GM21381 (cell line): Measurements from ENCODE around the gene C16orf96.

ENCODE experiments used
- ATAC-seq: cut with Tn5 transposase; IDR thresholded peaks from one replicate; pipeline ENCODE4 v1.9.1; 2021; ENCODE audit warnings: mild to moderate bottlenecking, moderate library complexity; ENCODE audit not compliant: unreplicated experiment

The C16orf96 gene

GRCh38 chr16:4615384-4616046 lies 59.4 kb downstream of the C16orf96 start:
- ATAC-seq: no peak

GRCh38 chr16:4616047-4616811 lies 60.1 kb downstream of the C16orf96 start:
- peak; percentile 72 for ATAC-seq

DNA sequence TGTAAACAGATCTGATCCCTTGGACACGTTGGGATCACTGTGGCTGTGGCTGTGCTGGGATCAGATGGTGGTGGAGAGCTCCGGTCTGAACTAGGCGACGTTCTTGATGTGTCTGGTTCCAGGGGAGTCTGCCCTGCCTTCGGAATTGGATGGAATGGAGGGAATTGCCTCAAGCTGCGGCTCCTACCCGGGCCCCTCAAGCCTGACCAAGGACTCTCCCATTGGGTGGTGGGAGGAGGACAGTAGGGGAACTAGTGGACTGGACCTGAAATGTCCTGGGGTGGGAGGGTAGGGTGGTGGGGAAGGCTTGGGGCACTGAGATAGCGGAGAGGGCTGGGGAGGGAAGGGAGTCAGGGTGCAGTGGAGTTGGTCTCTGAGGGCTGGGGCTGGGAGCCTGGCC lies 61.7 kb downstream of the C16orf96 start:
- no peak for ATAC-seq

DNA sequence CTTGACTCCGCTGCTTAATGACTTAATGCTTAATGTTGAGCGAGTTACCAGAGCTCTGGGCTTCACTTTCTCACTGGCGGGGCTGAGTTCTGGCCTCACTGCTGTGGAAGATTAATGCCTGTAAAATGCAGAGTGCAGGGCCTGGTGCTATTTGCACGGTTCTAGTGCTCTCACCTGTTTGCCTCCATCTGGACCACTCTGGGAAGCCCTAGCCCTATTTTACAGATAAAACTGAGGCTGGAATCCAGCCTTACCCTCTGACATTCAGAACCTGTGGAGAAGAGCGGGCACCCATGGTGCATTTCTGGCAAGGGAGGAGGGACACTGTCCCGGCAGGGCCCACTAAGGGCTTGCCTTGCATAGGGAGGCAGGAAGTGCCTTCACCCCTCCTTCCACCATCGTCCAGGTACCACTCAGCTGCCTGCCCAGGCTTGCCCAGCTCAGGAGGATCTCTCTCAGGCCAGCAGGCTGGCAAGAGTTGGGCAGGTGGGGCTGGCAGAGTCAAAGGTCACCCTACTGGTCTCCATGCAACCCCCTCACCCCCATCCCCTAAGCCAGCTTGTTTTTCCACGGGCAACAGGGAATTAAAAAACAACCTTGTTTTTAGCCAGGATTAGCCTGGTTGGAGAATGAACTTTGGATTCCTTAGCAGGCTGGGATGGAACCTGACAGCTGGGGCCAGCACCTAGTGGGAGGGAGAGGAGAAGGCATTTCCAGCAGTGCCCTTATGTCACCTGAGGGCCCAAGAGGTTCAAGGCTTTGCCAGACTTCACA lies 62.7 kb downstream of the C16orf96 start:
- ATAC-seq: no peak

- no peak for ATAC-seq
Measured at GRCh38 chr16:4623593-4623992, 67.5 kb downstream of the C16orf96 start.

GRCh38 chr16:4624015-4624826 lies 68.1 kb downstream of the C16orf96 start, which contains the start of gene MGRN1:
Gene MGRN1 (plus strand): TSS chr16:4624826. CDS start chr16:4624961, 135 bp downstream.
- ATAC-seq: peak; percentile 76

GRCh38 chr16:4624827-4625559 lies 68.9 kb downstream of the C16orf96 start:
- ATAC-seq: peak; percentile 48

DNA sequence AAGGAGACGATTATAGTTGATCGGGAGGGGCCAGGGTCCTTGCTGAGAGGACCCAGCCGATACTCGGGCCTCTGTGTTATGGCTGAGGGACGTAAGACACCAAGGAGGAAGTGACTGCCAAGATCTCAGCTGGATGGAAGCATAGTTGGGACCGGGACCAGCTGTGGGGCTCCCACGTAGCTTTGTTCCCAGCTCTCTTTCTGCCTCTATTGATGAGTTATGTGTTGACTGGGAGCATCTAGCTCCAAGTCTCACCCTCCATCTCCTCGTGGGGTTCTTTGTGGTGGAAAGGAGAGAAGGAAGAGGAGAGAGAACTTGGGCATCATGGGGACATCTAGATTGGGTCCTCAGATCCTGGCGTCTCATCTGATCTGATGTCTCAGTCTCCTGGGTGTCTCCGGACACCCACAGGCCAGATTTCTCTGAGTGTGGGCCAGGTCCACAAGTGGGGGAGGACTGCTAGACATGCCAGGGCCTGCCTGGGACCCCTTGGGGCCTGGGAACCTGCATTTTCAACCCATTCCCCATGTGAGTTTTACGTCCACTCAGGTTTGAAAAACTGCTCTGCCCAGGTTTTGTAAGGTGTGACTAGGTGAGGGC lies 69.5 kb downstream of the C16orf96 start:
- no peak for ATAC-seq

DNA sequence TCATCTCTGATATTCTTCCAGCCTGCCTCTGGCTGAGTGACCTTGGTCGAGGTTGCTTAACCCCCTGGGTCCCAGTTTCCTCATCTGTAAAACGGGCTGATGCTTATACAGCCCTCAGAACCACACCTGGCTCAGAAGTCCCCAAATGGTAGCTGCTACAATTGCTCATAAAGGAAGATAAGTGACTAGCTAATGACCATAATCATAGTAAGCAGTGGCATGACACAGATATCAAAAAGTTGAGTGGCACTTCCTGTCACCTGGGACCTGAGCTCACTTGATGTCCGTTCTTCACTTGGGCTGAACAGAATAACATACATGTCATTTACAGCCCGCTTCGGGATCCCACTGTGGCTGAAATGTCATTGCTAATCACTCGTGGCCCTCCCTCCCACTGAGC lies 70.3 kb downstream of the C16orf96 start:
- no peak for ATAC-seq

- ATAC-seq: no peak
Measured at GRCh38 chr16:4628283-4628682, 72.1 kb downstream of the C16orf96 start.

GRCh38 chr16:4631444-4631843 lies 75.3 kb downstream of the C16orf96 start:
- no peak for ATAC-seq

GRCh38 chr16:4633910-4634635 lies 77.9 kb downstream of the C16orf96 start:
- ATAC-seq: no peak

DNA sequence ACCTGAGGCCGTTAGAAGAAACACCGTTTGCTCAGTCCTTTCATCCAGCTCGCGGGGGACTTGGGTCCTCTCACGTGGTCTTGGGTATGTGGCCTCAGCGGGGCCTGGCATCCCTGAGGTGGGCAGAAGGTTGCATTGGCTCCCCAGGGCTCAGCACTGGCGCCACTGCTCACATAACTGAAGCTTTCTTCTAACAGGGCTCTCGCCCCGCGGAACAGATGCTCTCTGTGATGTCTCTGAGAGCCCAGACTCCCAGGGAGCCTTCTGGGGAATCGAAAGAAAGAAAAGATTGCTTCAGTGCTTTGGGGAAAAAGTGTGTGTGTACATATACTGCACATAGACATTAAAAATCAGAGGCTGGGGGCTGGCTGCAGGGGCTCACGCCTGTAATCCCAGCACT lies 78.6 kb downstream of the C16orf96 start:
- ATAC-seq: no peak

GRCh38 chr16:4636196-4636595 lies 80.1 kb downstream of the C16orf96 start:
- no peak for ATAC-seq

DNA sequence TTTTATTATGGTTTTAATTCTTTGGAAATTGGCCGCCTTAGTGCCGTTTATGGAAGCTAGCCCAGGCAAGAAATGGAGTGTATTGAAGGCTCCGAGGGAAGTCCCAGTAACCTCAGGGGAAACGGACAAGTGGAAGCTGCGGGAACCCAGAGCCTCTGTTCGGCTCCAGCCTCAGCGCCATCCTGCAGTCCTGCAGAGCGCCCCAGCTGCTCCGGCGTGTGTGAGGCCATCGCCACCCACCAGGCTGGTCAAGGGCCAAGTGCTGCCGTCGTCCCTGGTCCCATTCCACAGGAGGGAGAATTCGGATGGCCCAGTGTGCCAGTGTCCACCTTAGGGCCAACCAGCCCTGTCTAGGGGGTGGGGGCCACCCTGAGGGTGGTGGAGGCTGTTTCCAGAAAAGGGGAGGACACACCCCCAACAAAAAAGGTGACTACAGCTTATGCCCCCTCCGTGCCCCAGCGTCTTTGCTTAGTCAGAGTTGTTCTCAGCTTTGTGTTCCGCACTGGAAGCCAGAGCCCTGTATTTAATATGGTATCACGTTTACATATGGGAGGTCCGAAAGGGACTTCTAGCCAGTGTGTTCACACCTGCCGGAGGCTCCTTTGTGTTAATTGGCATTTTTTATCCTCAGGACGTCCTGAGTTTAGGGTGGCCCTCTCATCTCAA lies 81.5 kb downstream of the C16orf96 start:
- ATAC-seq: no peak

DNA sequence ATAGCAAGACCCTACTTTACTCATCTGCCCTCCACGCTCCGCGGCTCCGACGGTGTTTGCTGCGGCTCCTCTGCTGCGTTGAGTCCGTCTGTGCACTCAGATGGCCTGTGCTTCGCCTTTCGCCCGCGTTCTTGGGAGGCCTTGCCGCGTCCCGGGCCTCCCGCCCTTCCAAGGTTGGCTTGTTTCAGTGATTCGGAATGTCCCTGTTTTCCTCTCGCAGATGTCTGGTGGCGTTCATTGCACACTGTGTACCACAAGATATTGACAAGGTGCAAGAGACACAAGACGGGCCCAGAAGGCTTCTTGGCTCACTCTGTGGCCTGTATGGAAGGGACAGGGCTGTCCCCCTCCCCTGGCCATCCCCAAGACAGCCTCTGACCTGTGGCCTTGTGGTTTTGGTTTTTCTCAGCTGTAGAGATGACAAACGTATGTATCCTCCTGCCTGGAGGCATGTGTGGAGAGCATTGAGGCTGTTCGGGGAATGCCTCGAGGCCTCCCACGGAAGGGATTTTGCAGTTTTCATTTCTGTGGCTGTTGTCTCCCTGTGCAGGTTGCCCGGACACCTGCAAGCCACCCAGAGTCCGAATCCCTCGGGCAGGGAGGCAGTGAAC lies 83.9 kb downstream of the C16orf96 start:
- ATAC-seq: no peak

DNA sequence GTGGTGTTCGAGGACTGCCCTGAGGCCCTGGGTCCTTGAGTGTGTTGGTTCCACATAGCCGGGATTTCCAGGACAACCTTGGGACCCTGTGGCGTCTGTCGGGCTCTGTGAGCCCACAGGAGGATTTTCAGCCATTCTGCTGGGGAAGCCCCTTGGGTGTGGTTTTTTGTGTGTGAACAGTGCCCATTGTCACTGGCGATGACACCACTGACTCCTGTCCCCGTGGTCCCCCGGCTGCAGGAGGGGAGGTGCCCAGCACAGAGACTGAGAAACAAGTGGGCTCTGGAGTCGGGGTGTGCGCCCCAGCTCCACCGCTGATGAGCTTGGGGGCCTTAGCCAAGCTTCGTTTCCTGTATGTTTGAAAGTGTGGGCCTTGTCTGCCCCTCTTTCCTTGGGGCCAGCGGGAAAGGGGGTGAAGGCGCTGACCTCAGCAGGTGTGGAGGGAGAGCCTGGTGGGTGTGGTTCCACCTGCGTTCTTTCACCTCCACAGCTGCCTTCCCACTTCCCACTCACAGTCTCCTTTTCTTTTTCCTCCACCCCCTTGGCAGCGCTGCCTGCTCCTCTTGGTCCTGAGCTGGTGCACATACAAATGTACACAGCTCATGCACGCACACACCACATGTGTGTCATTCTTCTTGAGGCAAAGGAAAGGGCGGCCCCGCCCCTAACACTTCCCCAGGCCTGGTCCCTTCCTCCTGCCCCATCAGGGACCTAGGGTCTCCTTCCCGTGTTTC lies 84.6 kb downstream of the C16orf96 start:
- ATAC-seq: no peak
